Measurements from ENCODE around the gene APOBEC3C.
"Not testable (repeated sequence)": the region's sequence is repeated elsewhere in the genome, so short reads cannot be mapped to it uniquely, and the experiment has no call there.

APOBEC3C gene

DNA sequence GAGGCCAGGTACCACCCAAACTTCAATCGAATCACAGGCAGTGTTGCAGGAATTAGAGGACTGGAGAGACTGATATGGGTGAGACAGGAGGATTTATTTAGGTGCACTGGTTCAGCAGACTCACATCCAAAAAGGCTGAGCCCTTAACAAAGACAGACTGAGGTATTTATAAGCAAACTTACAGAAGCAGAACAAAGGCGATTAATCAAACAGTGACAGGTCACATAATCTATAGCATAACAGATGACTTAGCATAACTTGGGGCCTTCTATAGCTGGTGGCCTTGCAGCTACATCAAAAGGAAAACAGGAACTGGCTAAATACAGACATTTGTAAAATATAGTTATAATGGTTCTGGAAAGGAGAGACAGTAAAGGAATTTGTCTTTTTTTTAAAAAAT is 29.8 kb upstream of the APOBEC3C start:
- no peak for DNase-seq

DNA sequence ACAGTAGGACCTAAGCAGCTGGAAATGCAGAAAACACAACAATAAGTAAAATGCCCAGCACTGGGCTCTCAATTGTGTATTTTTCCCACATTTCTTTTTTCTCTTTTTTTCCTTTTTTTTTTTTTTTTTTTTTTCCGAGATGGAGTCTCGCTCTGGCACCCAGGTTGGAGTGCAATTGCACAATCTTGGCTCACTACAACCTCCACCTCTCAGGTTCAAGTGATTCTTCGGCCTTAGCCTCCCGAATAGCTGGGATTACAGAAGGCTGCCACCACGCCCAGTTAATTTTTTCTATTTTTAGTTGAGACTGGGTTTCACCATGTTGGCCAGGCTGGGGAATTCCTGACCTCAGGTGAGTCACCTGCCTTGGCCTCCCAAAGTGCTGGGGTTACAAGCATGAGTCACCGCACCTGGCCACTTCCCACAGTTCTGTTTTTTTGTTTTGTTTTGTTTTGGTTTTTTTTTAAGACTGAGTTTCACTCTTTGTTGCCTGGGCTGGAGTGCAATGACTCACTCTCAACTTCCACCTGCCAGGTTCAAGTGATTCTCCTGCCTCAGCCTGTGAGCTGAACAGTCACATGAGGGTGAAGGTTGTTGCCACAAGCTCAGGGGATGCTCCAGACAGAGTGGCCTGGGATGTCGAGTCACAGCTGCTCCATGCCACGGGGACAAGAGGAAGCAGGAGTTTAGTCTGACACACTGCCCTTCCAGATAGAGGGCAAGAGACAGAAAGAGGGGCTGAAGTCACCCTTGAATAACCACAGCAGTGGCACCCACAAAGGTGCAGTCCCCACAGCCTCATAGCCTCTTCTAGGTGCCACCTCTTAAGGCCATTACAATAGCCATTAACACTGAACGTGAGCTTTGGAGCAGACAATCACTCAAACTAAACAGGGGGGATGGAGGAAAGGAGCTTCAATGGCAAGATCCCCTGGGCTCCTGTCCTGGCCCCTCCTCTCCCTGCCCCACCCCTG is 29.0 kb upstream of the APOBEC3C start:
- not testable (repeated sequence) for DNase-seq

DNA sequence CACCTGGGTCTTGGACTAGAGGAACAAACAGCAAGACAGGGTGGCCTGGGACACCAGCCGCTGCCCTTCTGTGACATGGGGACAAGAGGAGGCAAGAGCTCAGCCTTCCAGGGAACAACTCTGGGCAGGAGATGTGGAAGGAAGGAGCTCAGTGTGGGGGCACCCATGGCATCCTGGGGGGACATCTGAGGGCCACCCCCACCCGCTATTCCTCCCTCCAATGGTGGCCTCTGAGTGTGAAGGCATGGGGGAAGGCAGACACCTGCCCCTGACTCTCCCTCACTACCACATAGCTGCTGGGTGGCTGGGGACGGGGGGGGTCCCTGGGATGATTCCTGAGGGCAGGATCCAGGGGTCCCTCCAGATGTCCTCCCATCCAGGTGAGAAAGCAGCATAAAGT is 27.4 kb upstream of the APOBEC3C start:
- DNase-seq = no peak

DNA sequence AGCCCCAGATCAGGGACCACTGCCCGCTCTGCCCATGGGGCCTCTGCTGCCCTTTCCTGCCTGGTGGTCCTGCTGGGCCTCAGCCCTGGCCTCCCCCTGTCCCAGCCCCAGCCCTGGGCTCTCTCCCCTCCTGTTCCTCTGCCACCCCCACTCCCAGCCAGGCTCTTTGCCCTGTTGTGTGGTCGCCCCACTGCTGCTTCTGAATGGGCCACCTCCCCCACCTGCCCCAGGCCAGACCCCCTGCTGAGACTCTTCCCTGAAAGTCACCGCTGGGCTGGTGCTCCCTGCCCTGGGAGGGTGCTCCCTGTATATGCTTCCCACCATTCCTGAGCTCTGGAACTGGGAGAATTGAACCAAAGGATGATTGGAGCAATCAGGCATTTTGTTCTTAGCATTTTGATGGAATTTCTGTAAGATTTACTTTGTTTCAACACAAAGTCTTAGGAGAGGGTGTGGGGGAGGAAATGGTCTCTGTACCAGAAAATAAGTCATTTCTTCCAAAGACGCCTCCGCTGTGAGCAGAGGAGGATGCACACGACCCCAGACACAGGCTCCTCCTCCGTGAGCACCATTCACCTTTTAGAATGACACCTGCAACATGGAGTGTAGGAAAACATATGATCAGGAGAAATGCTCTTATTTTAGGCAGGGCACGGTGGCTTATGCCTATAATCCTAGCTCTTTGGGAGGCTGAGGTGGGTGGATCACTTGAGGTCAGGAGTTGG is 26.7 kb upstream of the APOBEC3C start:
- DNase-seq = no peak

DNA sequence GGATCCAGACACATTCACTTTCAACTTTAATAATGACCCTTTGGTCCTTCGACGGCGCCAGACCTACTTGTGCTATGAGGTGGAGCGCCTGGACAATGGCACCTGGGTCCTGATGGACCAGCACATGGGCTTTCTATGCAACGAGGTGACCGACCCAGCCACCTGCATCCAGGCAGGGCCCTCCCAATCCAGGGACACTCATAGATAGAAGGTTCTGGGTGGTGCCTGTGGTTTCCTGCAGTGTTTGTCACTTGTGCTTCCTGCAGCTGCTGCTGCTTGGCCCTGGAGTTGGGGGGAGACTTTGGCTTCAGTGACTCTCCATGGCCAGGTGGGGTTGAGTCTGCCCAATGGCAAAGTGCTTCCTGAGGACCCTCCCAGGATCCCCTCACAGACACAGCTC is 24.6 kb upstream of the APOBEC3C start:
- no peak for DNase-seq

DNA sequence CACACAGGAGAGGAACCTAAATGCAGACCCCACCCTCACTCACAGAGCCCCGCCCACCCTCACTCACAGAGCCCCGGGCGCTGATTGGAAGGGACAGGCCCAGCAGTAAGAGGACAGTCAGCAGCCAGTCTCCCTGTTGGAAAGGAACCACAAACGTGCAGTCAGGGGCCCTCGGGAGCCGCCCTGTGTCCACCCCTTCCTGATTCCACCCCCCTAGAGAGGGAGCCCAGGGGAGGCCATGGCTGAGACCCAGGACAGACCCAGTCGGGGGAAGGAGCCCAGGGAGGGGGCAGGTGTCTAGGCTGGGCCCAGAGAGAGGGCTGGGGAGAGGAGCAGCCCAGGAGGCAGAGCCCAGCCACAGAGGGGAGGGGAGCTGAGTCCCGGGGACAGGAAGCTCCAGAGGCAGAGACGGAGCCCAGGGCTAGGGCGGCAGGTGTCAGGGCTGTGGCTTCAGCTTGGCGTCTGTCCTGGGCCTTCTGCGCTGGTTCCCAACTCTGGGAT is 21.1 kb upstream of the APOBEC3C start:
- DNase-seq = not testable (repeated sequence)

DNA sequence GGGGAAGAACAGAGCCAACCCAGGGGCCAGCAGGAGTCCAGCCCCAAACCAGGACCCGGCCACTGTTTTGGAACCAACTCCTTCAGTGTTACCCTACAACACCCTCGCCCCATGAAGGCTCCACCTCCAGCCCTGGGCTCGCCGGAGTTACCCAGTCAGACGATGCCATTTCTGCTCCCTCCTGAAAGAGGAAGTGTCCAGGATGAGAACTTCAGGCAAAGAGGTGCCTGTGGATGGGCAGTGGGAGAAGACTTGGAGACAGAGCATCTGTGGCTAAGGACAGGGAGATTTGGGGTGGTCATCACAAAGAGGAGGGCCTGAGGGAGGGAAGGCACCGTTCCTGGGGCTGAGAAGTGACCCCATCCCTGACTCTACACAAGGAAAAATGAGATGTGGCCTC is 18.0 kb upstream of the APOBEC3C start:
- DNase-seq = no peak

DNA sequence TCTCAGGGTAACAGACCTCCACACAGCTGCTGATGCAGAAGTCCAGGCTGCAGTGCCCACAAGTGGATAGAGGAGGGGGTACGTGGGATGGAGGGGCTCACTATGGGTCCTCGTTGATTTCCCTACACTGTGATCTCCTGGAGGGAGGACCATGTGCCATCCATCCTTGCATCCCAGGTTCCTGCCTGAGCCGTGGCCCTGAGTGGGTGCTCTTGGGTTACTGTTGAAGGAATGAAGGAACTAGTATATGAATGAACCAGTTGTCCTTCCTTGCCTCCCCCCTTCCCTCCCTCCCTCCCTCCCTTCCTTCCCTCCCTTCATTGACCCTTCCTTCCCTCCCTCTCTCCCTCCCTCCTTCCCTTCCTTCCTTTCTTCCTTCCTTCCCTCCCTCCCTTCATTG is 16.5 kb upstream of the APOBEC3C start:
- DNase-seq = no peak

DNA sequence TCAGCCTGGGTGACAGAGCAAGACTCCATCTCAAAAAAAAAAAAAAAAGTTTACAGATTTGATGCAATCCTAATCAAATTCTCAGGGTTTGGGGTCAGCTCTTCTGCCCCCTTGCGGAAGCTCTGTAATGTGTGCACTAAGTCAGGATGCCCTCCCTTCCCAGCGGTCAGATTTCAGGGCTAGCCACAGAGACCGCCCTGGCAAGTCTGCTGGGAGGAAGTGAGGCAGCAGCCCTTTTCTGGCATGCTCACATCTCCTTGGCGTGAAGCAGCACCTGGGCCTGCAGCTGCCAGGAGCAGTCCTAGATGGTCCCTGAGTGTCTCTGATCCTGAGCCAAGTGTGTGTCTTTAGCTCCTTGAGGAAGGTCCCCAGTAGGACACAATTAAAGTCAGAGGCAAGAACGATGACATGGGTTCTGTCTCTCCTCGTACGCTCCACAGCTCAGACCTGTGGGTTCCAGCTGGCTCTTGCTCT is 10.9 kb upstream of the APOBEC3C start:
- peak in 1 of 2 donors; percentile 43 for DNase-seq

DNA sequence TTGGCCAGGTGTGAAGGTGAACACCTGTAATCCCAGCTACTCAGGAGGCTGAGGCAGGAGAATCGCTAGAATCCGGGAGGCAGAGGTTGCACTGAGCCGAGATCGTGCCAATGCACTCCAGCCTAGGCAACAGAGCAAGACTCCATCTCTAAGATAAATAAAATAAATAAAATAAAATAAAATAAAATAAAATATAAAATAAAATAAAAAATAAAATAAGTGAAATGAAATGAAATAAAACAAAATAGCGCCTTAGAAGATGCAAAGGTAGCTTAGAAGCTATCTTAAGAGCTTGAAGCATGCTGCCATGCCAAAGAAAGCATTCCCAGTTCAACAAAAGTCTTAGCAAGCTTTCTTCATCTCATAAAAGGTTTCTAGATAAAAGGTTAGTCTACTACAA is 6.9 kb upstream of the APOBEC3C start:
- DNase-seq = no peak

DNA sequence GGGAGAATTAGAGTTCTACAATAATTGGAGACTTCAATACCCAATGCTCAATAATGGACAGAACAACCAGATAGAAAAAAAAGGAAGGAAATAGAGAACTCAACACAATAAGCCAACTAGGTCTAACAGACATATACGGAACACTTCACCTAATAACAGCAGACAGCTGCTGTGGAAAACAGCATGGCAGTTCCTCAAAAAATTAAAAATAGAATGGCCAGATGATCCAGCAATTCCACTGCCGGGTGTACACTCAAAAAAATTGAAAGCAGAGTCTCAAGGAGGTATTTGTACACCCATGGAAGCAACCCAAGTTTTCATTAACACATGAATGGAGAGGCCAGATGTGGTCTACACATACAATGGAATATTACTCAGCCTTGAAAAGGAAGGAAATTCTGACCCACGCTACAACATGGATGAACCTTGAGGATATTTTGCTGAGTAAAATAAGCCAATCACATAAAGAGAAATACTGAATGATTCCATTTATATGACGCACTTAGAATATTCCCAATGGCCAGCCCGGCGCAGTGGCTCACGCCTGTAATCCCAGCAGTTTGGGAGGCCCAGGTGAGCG is 5.7 kb upstream of the APOBEC3C start:
- not testable (repeated sequence) for DNase-seq

DNA sequence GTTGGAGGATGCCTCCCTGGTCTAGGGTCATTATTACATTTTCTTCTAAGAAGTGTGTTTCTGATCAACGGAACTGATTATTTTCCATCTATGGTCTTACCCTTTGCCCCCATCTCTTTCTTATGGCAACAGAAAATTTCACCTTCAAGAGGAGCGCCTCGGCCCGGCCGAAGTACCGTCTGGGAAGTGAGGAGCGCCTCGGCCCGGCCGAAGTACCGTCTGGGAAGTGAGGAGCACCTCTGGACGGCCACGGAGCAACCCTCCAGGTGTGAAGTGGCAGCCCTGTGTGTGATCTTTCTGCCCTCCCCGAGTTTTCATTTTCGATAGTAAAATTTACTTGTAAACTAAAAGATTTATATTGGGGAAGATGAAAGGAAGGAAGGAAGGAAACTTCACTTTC is 3.1 kb upstream of the APOBEC3C start:
- DNase-seq = no peak

DNA sequence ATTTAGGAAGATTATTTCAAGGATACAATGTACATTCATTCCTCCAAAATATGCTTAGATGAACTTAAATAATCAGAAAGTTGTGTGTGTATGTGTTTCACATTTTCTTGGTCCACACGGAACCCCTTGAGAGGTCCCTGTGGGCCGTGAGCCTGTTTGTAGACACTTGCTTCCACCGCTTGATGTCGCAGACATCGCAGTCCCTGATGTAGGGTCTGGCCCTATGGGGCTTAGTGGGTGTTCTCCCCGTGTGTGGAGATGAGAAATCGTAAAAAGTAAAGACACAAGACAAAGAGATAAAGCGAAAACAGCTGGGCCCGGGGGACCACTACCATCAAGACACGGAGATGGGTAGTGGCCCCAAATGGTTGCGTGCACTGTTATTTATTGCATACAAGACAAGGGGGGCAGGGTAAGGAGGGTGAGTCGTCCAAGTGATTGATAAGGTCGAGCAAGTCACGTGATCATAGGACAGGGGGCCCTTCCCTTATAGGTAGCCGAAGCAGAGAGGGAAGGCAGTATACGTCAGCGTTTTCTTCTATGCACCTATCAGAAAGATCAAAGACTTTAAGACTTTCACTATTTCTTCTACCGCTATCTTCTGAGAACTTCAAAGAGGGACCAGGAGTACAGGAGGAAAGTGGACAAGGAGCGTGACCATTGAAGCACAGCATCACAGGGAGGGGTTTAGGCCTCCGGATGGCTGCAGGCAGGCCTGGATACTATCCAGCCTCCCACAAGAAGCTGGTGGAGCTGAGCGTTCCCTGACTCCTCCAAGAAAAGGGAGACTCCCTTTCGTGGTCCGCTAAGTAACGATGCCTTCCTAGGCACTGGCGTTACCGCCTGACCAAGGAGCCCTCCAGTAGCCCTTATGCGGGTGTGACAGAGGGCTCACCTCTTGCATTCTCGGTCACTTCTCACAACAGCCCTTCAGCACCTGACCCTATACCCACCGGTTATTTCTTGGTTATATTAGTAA is 1.2 kb upstream of the APOBEC3C start:
- DNase-seq = no peak

DNA sequence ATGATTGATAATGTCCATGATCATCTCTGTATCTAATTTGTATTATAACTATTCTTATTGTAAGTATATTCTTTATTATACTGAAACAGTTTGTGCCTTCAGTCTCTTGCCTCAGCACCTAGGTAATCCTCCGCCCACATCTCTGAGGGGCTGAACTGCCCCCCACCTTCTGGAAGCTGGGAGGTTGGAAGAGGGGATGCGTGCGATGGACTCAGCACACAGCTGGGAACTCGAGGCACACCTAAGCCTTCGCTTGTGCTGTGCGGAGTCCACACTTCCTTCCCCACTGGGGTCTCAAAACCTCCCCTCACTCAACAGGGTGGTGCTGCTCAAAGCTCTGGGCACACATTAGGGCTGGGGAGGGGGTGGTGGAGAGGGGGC is 506 bp upstream of the APOBEC3C start:
- DNase-seq = not testable (repeated sequence)

DNA sequence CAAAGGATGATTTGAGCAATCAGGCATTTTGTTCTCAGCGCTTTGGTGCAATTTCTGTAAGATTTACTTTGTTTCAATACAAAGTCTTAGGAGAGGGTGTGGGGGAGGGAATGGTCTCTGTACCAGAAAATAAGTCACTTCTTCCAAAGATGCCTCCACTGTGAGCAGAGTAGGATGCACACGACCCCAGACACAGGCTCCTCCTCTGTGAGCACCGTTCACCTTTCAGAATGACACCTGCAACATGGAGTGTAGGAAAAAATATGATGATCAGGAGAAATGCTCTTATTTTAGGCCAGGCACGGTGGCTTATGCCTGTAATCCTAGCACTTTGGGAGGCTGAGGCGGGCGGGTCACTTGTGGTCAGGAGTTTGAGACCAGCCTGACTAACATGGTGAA is 665 bp downstream of the APOBEC3C start:
- DNase-seq = not testable (repeated sequence)

DNA sequence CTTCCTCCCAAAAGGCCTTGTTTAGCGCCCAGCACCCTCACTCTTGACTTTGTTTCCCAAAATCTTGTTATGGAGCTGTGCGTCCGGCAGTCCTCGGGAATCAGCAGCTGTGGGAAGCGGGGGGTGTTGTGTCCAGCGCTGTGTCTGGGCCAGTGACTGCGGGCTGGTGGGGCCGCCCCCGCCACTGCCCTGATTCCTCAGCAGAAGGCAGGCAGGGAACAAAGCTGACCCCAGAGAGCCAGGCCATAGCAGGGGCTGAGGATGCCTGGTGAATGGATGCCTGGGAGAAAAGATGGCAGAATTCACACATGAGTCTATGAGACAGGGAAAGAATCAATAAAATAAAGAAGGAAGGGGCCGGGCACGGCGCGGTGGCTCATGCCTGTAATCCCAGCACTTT is 2.5 kb downstream of the APOBEC3C start:
- no peak for DNase-seq

DNA sequence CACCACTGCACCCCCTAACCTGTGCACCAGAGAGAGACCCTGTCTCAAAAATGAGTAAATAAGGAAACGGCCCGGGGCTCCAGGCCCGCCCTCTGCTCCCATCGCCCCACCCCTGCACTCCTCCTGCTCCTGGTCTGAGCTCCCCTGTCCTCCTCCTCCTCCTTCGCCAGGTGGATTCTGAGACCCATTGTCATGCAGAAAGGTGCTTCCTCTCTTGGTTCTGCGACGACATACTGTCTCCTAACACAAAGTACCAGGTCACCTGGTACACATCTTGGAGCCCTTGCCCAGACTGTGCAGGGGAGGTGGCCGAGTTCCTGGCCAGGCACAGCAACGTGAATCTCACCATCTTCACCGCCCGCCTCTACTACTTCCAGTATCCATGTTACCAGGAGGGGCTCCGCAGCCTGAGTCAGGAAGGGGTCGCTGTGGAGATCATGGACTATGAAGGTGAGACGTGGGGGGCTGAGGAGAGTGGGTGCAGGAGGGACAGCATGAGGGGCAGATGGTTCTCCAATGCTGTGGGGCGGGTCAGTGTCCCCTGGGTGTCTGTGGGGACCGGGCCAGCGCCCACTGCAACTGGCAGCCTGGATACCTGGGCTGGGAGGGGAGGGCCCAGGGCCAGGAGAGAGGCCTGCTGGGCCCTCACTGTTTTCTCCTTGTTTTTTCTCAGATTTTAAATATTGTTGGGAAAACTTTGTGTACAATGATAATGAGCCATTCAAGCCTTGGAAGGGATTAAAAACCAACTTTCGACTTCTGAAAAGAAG is 3.7 kb downstream of the APOBEC3C start:
- DNase-seq = no peak

DNA sequence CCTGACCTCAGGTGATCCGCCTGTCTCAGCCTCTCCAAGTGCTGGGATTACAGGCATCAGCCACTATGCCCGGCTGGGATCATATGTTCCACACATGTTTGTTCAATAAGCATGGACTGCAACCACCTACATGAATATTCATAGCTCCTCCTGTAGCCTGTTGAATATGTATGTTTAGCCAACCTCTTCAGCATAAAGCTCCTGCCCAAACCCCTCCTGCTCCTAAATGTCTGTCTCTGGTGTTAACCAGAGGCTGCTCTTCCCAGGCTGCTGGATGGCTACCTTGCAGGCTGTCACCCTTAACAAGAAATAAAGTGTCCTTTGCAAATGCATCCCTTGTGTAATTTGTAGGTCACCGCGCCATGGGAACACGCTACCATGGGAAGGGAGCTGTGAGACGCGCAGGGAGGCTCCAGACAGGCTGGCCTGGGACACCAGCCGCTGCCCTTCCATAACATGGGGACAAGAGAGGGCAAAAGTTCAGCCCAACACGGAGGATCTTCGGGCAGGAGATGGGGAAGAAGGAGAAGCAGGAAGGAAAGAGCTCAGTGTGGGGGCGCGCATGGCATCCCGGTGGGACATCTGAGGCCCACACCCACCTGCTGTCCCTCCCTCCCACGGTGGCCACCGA is 6.1 kb downstream of the APOBEC3C start:
- not testable (repeated sequence) for DNase-seq

DNA sequence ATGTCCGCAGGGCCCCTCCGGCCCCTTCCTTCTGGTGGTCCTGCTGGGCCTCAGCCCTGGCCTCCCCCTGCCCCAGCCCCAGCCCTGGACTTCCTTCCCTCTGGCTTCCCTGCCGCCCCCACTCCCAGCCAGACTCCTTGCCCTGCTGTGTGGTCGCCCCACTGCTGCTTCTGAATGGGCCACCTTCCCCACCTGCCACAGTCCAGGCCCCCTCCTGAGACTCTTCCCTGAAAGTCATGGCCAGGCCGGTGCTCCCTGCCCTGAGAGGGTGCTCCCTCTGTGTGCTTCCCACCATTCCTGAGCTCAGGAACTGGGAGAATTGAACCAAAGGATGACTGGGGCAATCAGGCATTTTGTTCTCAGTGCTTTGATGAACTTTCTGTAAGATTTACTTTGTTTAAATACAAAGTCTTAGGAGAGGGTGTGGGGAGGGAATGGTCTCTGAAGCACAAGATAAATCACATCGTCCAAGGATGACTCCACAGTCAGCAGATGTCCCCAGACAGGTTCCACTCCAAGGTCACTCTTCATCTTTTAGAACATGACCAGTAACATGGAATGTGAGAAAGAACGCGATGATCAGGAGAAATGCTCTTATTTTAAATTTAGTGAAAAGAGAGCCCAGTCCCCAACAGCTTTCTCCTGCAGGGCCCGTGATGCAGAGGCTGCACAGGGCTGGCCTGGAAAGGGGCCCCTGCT is 7.6 kb downstream of the APOBEC3C start:
- DNase-seq = no peak

Data from hippocampal formation (tissue), 2 donors.